ENCODE results near the gene EHMT1.
"Not testable (repeated sequence)": the region's sequence is repeated elsewhere in the genome, so short reads cannot be mapped to it uniquely, and the experiment has no call there.

The EHMT1 gene

GRCh38 chr9:137720571-137721110, 101.8 kb downstream of the EHMT1 start:
- DNase-seq (ENCODE audit: low spot score): no peak

GRCh38 chr9:137721479-137721878, 102.7 kb downstream of the EHMT1 start:
- DNase-seq (ENCODE audit: low spot score): no peak

DNA sequence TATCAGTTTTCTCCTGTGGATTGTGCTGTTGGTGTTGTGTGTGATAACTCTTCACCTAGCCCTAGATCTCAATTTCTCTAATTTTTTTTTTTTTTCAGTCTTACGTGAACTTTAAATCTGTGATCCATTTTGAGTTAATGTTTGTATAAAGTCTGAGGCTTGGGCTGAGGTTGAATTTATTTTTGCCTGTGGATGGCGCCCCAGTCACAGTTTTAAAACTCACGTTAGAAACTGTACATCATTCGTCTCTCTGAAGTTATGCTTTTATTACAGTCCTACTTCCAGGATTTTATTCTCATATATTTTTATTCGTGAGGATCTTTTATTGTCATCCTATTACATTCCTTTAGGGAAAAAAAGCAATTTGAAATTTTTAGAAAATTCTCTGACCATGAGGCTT, 103.1 kb downstream of the EHMT1 start:
- no peak for DNase-seq (ENCODE audit: low spot score)

DNA sequence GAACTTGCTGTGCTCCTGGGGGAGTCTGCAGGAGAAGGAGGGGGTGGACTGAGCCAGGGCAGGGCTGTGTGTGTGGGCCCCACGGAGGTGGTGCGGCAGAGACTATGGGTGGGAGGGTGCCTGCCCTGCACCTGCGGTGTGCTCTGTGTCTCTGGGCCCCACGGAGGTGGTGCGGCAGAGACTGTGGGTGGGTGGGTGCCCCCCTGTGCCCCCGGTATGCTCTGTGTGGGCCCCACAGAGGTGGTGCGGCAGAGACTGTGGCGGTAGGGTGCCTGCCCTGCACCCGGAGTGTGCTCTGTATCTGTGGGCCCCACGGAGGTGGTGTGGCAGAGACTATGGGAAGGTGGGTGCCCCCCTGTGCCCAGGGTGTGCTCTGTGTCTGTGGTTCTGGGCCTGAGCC, 103.7 kb downstream of the EHMT1 start:
- DNase-seq (ENCODE audit: low spot score): no peak

- DNase-seq (ENCODE audit: low spot score): not testable (repeated sequence)
These were observed 104.6 kb downstream of the EHMT1 start for GRCh38 chr9:137723356-137723755.

DNA sequence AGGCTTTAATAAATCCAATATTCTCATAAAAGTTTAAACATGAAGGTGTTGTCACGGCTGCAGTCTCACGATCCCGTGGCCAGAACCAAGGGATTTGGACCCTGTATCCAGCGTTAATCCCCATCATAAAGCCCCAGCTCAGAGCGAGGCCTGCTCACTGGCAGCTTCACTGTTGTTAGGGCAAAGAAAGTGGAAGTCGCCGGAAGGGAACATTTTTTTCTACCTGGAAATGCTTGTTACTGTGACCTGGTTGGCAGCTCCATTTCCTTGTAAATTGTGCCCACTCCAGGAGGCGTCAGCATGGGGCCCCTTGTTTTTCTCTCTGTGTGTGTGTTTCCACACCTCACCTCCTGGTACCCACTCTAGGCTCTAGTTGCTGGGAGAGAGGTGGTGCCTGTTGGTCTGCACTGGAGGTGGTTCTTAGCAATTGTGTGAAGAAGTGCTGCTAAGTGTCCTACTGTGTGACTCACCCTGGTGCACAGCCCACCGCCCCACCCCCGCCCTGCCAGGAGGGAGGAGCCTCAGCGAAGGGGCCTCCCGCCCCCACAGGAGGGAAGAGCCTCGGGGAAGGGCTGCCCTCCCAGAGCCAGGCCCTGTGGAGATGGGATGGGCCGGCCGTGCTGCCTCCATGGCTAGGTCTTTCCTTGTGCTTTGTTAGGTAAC, 105.1 kb downstream of the EHMT1 start:
- DNase-seq (ENCODE audit: low spot score): no peak

- DNase-seq (ENCODE audit: low spot score): no peak
These were observed 106.0 kb downstream of the EHMT1 start for GRCh38 chr9:137724818-137725240.

DNA sequence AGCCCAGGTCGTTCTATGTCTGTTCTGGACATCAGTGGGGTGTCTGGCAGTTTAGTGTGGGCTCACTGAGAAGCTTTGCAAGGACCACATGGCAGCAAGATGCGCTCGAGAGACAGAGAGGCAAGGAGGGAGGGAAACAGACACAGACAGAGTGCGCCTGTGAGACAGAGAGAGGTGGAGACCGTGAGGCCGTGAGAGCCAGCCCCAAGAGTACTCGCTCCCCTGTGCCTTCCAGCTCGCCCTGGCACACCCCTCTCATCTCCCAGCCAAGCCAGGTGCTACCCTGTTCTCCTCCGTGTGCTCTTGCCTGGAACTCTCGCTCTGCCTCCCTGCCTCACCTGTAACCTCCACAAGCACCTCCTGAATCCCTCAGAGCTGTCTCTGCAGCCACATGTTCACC, 106.8 kb downstream of the EHMT1 start:
- DNase-seq (ENCODE audit: low spot score): no peak

DNA sequence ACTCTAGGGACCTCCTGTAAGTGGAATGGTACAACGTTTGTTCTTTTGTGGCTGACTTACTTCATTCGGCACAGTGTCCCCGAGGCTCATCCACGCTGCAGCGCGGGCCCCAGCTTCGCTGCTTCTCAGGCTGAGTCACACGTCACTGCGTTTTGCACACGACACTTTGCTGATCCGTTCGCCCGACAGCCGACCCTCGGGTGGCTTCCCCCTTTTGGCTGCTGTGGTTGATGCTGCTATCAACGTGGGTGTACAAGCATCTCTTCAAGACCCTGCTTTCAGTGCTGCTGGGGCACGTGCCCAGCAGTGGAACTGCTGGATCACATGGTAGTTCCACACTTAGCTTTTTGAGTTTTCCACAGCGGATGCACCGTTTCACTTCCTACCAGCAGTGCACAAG, 107.5 kb downstream of the EHMT1 start:
- not testable (repeated sequence) for DNase-seq (ENCODE audit: low spot score)

DNA sequence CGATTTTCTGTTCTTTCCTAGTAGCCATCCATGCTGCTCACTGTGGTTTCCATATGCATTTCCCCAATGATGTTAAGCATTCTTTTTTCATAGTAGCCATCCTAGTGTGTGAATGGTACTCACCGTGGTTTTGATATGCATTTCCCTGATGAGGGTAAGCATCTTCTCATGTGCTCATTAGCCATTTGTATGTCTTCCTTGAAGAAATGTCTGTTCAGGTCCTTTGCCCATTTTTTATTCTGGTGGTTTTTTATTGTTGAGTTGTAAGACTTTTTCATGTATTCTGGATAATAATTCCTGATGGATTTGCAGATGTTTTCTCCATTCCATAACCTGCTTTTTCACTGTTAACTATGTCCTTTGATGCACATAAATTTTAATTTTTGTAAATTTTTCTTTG, 108.0 kb downstream of the EHMT1 start:
- DNase-seq (ENCODE audit: low spot score): no peak

DNA sequence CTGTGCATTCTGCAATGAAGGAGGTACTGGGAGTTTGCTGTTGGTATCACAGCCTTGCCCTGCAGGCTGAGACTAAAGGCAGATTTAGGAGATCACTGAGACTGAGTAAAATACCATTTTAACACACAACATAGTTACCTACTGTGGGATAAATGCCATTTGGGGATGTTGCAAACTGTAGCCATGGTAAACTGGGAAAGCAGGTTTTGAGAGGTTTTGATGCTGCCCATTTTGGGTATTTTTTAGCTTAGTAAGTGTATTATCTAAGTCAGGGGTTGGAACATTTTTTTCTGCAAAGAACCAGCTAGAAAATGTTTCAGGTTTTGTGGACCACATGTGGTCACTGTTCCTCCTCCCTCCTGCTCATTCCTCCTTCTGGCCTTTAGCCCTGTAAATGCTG, 108.9 kb downstream of the EHMT1 start:
- DNase-seq (ENCODE audit: low spot score): no peak

GRCh38 chr9:137728444-137729311, 109.9 kb downstream of the EHMT1 start:
- no peak for DNase-seq (ENCODE audit: low spot score)

GRCh38 chr9:137731216-137731946, 112.6 kb downstream of the EHMT1 start:
- DNase-seq (ENCODE audit: low spot score): no peak

- DNase-seq (ENCODE audit: low spot score): no peak
These were observed 113.4 kb downstream of the EHMT1 start for GRCh38 chr9:137731947-137732813.

- DNase-seq (ENCODE audit: low spot score): no peak
These were observed 114.6 kb downstream of the EHMT1 start for GRCh38 chr9:137733429-137733828.

- no peak for DNase-seq (ENCODE audit: low spot score)
These were observed 115.4 kb downstream of the EHMT1 start for GRCh38 chr9:137734181-137734580.

GRCh38 chr9:137738182-137738696, 119.4 kb downstream of the EHMT1 start:
- DNase-seq (ENCODE audit: low spot score): peak; percentile 76

DNA sequence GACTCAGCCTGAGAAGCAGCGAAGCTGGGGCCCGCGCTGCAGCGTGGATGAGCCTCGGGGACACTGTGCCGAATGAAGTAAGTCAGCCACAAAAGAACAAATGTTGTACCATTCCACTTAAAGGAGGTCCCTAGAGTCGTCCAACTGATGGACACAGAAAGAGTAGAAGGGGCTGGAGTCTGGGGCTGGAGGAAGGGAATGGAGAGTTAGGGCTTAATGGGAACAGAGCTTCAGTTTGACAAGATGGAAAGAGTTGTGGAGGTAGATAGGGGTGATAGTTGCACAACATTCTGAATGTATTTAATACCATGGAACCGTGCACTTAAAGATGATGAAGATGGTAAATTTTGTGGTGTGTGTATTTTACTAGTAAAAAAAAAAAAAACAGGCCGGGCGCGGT, 119.9 kb downstream of the EHMT1 start:
- DNase-seq (ENCODE audit: low spot score): no peak

DNA sequence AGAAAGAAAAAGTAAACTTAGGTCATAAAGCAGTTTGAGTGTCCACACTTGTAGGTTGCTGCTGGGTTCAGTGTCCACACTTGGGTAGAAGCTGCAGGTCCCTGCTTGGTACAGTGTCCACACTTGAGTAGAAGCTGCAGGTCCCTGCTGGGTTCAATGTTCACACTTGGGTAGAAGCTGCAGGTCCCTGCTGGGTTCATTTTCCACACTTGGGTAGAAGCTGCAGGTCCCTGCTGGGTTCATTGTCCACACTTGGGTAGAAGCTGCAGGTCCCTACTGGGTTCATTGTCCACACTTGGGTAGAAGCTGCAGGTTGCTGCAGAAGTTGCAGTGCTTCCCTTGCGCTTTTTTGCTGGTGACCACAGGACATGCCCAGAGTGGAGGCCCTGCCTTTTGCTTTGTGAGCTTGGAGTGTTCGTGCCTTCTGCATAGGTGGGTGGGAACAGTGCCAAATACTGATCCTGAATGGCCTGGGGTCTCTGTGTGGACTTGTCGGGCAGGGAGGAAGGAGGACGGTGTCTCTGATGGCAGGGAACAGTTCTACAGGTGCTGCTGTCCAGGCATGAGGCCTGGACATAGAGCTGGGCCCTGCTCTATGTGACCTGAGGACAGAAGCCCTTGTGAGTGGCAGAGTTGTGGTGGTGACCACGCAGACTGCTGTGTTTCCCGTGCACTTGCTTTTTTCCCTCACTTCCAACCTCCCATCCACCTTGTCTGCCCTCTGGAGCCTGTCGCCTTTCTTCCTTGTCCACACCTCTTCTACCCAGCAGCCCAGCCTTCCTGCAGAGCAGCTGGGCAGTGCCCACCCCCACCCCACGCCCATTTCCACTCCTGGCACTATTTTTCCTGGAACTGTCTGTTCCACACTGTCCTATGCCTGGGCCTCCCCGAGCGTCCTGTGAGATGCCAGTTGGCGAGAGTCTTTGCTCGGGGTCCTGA, 120.8 kb downstream of the EHMT1 start:
- no peak for DNase-seq (ENCODE audit: low spot score)

DNA sequence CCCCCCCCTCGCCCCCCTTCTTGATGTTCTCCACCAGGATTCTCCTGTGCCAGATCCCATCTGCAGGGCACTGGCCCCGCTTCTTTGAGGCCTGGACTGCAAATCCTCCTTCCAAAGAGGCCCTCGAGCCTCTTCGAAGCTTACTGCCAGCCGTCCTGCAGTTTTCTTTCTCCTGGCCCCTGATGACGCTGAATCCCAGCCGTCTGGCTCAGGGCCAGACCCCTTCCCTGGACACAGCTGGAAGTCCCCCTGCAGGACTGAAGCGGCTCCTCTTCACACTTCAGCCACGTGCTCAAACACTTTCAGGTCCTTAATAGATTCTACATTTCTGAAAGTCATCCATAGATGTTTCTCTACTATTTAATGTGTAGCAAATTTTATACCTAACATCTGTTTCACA, 121.5 kb downstream of the EHMT1 start:
- no peak for DNase-seq (ENCODE audit: low spot score)
